Ishikawa (cell line): ENCODE measurements around the gene GBX1.

Source experiments
- CEBPB ChIP-seq: IDR thresholded peaks from 2 replicates; pipeline ENCODE4 v1.6.1; 2012
- EP300 ChIP-seq: IDR thresholded peaks from 2 replicates; pipeline ENCODE4 v1.6.1; 2012; ENCODE audit warnings: borderline replicate concordance
- FOXM1 ChIP-seq: IDR thresholded peaks from 2 replicates; pipeline ENCODE4 v1.6.1; 2012; ENCODE audit warnings: low read depth, borderline replicate concordance
- NFIC ChIP-seq: IDR thresholded peaks from 2 replicates; pipeline ENCODE4 v1.6.1; 2012
- RAD21 ChIP-seq: IDR thresholded peaks from 2 replicates; pipeline ENCODE4 v1.6.1; 2012; ENCODE audit warnings: low read depth
- TAF1 ChIP-seq: IDR thresholded peaks from 2 replicates; pipeline ENCODE4 v1.6.1; 2012; ENCODE audit warnings: low read depth, mild to moderate bottlenecking
- TCF12 ChIP-seq: IDR thresholded peaks from 2 replicates; pipeline ENCODE4 v1.6.1; 2012; ENCODE audit warnings: low read depth
- TEAD4 ChIP-seq: IDR thresholded peaks from 2 replicates; pipeline ENCODE4 v1.6.1; 2012
- YY1 ChIP-seq: IDR thresholded peaks from 2 replicates; pipeline ENCODE4 v1.6.1; 2012; ENCODE audit warnings: low read depth
- TF ChIP-seq, protein P1 (sequence below): IDR thresholded peaks from 2 replicates; pipeline ENCODE4 v1.6.1; 2012
- TF ChIP-seq, protein P2 (sequence below): IDR thresholded peaks from 2 replicates; pipeline ENCODE4 v1.6.1; 2012
- TF ChIP-seq, protein P3 (sequence below): IDR thresholded peaks from 2 replicates; pipeline ENCODE4 v1.6.1; 2012; ENCODE audit warnings: low read depth, mild to moderate bottlenecking

DNA sequence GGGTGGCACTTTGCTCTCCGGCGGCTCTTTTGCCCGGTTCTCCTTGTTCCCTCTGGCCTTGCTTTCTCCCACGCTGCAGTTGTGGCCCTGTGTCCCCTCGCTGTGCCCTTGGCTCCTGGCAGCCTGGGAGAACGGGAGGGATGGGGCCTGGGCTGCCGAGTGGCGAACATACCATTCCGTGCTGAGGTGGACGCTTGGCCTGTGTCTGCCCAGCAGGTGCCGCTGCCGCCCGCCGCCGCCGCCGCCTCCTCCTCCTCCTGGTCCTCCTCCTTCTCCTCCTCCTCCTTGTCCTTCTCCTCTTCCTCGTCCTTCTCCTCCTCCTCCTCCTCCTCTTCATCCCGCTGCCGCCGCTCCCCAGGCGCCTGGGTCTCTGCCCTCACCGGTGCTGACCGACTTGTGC, 45.2 kb downstream of the GBX1 start:
- TF ChIP-seq, protein P1, sequence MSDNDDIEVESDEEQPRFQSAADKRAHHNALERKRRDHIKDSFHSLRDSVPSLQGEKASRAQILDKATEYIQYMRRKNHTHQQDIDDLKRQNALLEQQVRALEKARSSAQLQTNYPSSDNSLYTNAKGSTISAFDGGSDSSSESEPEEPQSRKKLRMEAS: no peak
- TF ChIP-seq, protein P2, sequence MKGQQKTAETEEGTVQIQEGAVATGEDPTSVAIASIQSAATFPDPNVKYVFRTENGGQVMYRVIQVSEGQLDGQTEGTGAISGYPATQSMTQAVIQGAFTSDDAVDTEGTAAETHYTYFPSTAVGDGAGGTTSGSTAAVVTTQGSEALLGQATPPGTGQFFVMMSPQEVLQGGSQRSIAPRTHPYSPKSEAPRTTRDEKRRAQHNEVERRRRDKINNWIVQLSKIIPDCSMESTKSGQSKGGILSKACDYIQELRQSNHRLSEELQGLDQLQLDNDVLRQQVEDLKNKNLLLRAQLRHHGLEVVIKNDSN: no peak
- TF ChIP-seq YY1 (no peak), RAD21 (no peak), TAF1 (no peak), FOXM1 (no peak), EP300 (no peak), CEBPB (no peak), TEAD4 (no peak), NFIC (no peak), TCF12 (no peak)
- TF ChIP-seq, protein P3, sequence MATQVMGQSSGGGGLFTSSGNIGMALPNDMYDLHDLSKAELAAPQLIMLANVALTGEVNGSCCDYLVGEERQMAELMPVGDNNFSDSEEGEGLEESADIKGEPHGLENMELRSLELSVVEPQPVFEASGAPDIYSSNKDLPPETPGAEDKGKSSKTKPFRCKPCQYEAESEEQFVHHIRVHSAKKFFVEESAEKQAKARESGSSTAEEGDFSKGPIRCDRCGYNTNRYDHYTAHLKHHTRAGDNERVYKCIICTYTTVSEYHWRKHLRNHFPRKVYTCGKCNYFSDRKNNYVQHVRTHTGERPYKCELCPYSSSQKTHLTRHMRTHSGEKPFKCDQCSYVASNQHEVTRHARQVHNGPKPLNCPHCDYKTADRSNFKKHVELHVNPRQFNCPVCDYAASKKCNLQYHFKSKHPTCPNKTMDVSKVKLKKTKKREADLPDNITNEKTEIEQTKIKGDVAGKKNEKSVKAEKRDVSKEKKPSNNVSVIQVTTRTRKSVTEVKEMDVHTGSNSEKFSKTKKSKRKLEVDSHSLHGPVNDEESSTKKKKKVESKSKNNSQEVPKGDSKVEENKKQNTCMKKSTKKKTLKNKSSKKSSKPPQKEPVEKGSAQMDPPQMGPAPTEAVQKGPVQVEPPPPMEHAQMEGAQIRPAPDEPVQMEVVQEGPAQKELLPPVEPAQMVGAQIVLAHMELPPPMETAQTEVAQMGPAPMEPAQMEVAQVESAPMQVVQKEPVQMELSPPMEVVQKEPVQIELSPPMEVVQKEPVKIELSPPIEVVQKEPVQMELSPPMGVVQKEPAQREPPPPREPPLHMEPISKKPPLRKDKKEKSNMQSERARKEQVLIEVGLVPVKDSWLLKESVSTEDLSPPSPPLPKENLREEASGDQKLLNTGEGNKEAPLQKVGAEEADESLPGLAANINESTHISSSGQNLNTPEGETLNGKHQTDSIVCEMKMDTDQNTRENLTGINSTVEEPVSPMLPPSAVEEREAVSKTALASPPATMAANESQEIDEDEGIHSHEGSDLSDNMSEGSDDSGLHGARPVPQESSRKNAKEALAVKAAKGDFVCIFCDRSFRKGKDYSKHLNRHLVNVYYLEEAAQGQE: no peak
